OCI-LY3 (cell line): ENCODE data around the gene DOCK1.

Experiments used
- H2AFZ ChIP-seq: fragments of 200-600, 300-600 bp; shearing (Covaris generic); 2 replicates; pipeline ENCODE4 v1.6.0; 2014; ENCODE audit warnings: antibody characterized with exemption, low read depth, low read length
- H3K27ac ChIP-seq: fragments of 200-600, 300-600 bp; sonication (generic); 2 replicates; pipeline ENCODE4 v1.5.1; 2014; ENCODE audit warnings: mild to moderate bottlenecking, low read length, moderate library complexity, mixed read lengths
- H3K27me3 ChIP-seq: fragments of 200-600, 300-600 bp; sonication (generic); 2 replicates; pipeline ENCODE4 v1.6.1; 2014; ENCODE audit warnings: low read depth, low read length, mixed read lengths
- H3K36me3 ChIP-seq: fragments of 200-600, 300-600 bp; sonication (generic); replicated peaks from 2 replicates; pipeline ENCODE3; 2014; ENCODE audit warnings: low read depth, low read length, mixed read lengths
- H3K4me1 ChIP-seq: fragments of 300-600, 200-600 bp; sonication (generic); 2 replicates; pipeline ENCODE4 v1.6.1; 2014; ENCODE audit warnings: low read length, mixed read lengths
- H3K4me2 ChIP-seq: fragments of 200-600, 300-600 bp; sonication (generic); 2 replicates; pipeline ENCODE4 v1.6.1; 2014; ENCODE audit warnings: low read length, mixed read lengths
- H3K4me3 ChIP-seq: fragments of 300-600, 200-600 bp; sonication (generic); 2 replicates; pipeline ENCODE4 v1.5.1; 2014; ENCODE audit warnings: antibody characterized with exemption, mild to moderate bottlenecking, low read length, moderate library complexity
- H3K79me2 ChIP-seq: fragments of 300-600, 200-600 bp; shearing (Covaris generic); 2 replicates; pipeline ENCODE4 v1.6.1; 2014; ENCODE audit warnings: mild to moderate bottlenecking, low read length, mixed read lengths
- H3K9ac ChIP-seq: fragments of 300-600, 200-600 bp; shearing (Covaris generic); 2 replicates; pipeline ENCODE4 v1.6.0; 2014; ENCODE audit warnings: mild to moderate bottlenecking, low read length, moderate library complexity
- H3K9me3 ChIP-seq: fragments of 200-600, 300-600 bp; shearing (Covaris generic); 2 replicates; pipeline ENCODE4 v1.6.1; 2014; ENCODE audit warnings: low read length, mixed read lengths; ENCODE audit not compliant: insufficient read depth
- H4K20me1 ChIP-seq: fragments of 200-600, 300-600 bp; sonication (generic); 2 replicates; pipeline ENCODE4 v1.6.1; 2016; ENCODE audit warnings: low read length, mixed read lengths; ENCODE audit not compliant: insufficient read depth
- EZH2phosphoT487 ChIP-seq: fragments of 200-600 bp; shearing (Covaris generic); IDR thresholded peaks from 2 replicates; pipeline ENCODE4 v1.6.1; 2018; ENCODE audit warnings: antibody characterized with exemption, mixed run types, low read depth
- TF ChIP-seq, protein P1 (sequence below): fragments of 200-600, 300-600 bp; sonication (generic); IDR thresholded peaks from 2 replicates; pipeline ENCODE4 v1.5.1; 2014; ENCODE audit warnings: antibody characterized with exemption, low read length, low read depth

Gene DOCK1

DNA sequence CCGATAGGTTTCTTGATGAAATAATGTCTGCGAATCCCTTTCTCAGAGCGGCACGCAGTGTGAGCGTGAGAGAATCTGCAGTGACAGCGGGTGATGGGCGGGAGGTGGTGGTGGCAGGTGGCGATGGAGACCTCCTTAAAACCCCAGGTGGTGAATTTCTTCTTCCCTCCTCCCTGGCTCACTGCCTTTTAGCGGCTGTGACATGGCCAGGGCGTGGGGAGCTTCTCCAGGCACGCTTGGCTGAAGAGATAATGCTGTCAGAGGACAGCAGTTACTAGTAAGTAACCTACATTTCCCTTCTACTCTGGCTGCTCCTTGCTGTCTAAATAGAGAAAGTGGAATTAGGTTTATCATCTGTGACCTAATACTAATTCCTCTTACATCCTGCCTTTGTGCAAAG, 432.6 kb downstream of the DOCK1 start:
- no peak overlapping the region for H3K9ac ChIP-seq
- H3K4me2 ChIP-seq, result no peak overlapping the region
- no peaks in the 10 kb centered on the region for H3K79me2 ChIP-seq

DNA sequence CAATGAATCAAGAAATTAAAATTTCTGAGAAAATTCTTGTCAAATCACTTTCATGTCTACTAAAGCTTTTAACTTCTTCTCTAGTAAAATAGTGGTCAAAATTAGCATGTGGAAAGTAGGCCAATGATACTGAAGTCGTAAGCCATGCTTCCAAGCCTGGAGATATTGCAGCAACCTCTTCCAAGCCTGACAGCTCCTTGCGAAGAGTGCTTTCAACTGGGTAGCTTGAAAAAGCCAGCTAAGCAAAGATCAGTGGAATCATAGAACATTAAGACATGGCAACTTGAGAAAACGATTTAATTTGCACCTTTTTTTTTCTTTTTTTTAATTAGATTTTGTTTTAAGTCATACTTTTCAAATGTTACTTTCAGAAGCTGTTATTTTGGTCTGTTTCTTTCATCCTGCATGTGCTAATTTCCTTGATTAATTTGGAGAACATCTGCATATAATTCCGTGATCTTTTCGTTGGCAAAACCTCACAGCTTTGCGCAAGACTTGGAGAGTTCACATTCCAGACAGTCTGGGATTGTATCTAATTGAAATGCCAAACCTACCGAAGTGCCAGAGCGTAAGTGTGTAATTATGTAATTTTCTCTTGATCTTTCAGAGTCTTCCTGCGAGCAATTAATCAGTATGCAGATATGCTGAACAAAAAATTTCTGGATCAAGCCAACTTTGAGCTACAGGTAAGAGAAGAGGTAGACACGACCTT, 433.3 kb downstream of the DOCK1 start:
- Histone ChIP-seq H3K9ac (no peak overlapping the region), H4K20me1 (no peaks in the 10 kb centered on the region), H2AFZ (no peak overlapping the region), H3K9me3 (no peaks in the 10 kb centered on the region), H3K27ac (no peak overlapping the region), H3K4me3 (no peak overlapping the region), H3K4me1 (no peaks in the 10 kb centered on the region), H3K4me2 (no peak overlapping the region), H3K36me3 (no peaks in the 10 kb centered on the region), H3K27me3 (no peaks in the 10 kb centered on the region), H3K79me2 (no peaks in the 10 kb centered on the region)
- no peak for TF ChIP-seq EZH2phosphoT487
- TF ChIP-seq, protein P1, sequence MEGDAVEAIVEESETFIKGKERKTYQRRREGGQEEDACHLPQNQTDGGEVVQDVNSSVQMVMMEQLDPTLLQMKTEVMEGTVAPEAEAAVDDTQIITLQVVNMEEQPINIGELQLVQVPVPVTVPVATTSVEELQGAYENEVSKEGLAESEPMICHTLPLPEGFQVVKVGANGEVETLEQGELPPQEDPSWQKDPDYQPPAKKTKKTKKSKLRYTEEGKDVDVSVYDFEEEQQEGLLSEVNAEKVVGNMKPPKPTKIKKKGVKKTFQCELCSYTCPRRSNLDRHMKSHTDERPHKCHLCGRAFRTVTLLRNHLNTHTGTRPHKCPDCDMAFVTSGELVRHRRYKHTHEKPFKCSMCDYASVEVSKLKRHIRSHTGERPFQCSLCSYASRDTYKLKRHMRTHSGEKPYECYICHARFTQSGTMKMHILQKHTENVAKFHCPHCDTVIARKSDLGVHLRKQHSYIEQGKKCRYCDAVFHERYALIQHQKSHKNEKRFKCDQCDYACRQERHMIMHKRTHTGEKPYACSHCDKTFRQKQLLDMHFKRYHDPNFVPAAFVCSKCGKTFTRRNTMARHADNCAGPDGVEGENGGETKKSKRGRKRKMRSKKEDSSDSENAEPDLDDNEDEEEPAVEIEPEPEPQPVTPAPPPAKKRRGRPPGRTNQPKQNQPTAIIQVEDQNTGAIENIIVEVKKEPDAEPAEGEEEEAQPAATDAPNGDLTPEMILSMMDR, result no peak

More for the DNA sequence above, 432.6 kb downstream of the DOCK1 start:
- TF ChIP-seq, protein P1, result no peak
- no peak for TF ChIP-seq EZH2phosphoT487
- H3K4me3 ChIP-seq, result no peak overlapping the region
- H4K20me1 ChIP-seq, result no peaks in the 10 kb centered on the region
- H3K27me3 ChIP-seq, result no peaks in the 10 kb centered on the region
- H3K36me3 ChIP-seq, result no peaks in the 10 kb centered on the region
- H2AFZ ChIP-seq, result no peak overlapping the region
- no peaks in the 10 kb centered on the region for H3K9me3 ChIP-seq
- H3K27ac ChIP-seq, result no peak overlapping the region
- no peaks in the 10 kb centered on the region for H3K4me1 ChIP-seq

DNA sequence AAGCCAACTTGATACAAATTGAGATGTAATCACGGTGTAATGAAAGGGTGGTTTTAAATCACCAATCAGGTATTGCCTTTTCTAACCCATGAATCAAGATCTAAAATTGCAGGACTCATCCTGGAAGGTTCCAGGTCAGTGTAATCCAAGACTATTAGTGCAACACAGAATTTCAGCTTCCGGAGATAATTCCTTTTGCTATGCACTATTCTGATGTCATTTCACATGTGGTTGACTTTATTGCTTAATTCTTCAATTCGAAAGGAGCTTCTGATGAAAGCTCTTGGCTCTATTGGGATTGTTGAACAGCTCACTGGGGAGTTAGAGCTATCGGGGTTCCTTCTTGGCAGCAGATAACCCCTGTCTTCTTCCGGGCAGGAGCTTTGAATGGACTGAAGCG, 438.6 kb downstream of the DOCK1 start:
- Histone ChIP-seq H3K4me1 (no peaks in the 10 kb centered on the region), H4K20me1 (no peaks in the 10 kb centered on the region), H3K27me3 (no peaks in the 10 kb centered on the region), H3K79me2 (no peaks in the 10 kb centered on the region), H3K9me3 (no peaks in the 10 kb centered on the region), H3K27ac (no peak overlapping the region), H3K4me3 (no peak overlapping the region), H3K4me2 (no peak overlapping the region), H3K9ac (no peak overlapping the region), H3K36me3 (no peaks in the 10 kb centered on the region), H2AFZ (no peak overlapping the region)
- TF ChIP-seq EZH2phosphoT487, result no peak

DNA sequence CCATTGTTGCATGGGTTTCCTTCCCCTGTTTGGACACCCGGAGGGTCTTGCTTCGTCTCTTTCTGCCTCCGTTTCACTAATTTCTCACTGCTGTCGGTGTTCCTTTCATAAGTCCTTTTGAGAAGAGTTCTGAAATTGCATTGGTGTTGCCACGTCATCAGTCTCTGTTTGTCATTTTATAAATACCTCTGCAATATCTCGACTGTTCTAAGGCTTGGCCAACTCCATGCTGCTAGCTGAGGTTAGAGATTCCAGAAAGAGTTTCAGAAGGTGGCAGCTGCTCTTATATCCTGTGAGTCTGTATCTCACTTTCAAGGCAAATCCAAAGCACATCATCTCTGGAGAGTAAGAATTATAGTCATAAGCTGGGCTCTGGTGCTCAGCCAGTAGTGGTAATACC, 439.1 kb downstream of the DOCK1 start:
- H3K36me3 ChIP-seq, result no peaks in the 10 kb centered on the region
- TF ChIP-seq, protein P1, result no peak
- no peak overlapping the region for H3K27ac ChIP-seq
- H3K9me3 ChIP-seq, result no peaks in the 10 kb centered on the region
- H4K20me1 ChIP-seq, result no peaks in the 10 kb centered on the region
- H3K9ac ChIP-seq, result no peak overlapping the region
- H3K27me3 ChIP-seq, result no peaks in the 10 kb centered on the region
- no peak overlapping the region for H3K4me2 ChIP-seq
- H2AFZ ChIP-seq, result no peak overlapping the region
- no peak overlapping the region for H3K4me3 ChIP-seq
- no peaks in the 10 kb centered on the region for H3K79me2 ChIP-seq
- H3K4me1 ChIP-seq, result no peaks in the 10 kb centered on the region
